ENCODE measurements around the gene ZNF331. TPM values are rescaled to one million over a fixed set of nuclear protein-coding genes. Genes with fewer than 3 reads are reported as not detected.

Gene ZNF331
- total RNA-seq, 4 donors from 2014 or later, result 31.0 to 52.5 (median 38.2) TPM

- peak overlapping the region in 2 of 3 donors; percentile 40 to 60 for H3K4me3 ChIP-seq (replicated peaks in 1 of 3)
- DNase-seq, result no peak
- H3K9me3 ChIP-seq, result no peaks in the 10 kb centered on the region
- intact Hi-C loops (cut with DNase I), result no loop called here
- H3K27me3 ChIP-seq, result no peaks in the 10 kb centered on the region
- H3K4me1 ChIP-seq, result peaks cover 7 to 11% of the 10 kb centered on the region in 2 donors
- no peak for TF ChIP-seq CTCF (IDR thresholded peaks at IDR 0.05)
- TF ChIP-seq POLR2A (IDR thresholded peaks at IDR 0.05), result no peak
- 19 to 41% methylated on average over 12 to 23 of the region's 33 CpGs for WGBS, 2 donors
- no peaks in the 10 kb centered on the region for H3K36me3 ChIP-seq
- no peak overlapping the region for H3K27ac ChIP-seq
These were observed 16.4 kb upstream of the ZNF331 start for GRCh38 chr19:53521373-53522202.

- Histone ChIP-seq H3K4me1 (peaks cover 7 to 8% of the 10 kb centered on the region in 2 donors), H3K4me3 (replicated peaks in 1 of 3) (no peak overlapping the region), H3K36me3 (no peaks in the 10 kb centered on the region), H3K9me3 (no peaks in the 10 kb centered on the region), H3K27me3 (no peaks in the 10 kb centered on the region), H3K27ac (no peak overlapping the region)
- intact Hi-C loops (cut with DNase I), result no loop called here
- WGBS, 2 donors, result 97 to 98% methylated on average over 2 of the region's 2 CpGs
- no peak for TF ChIP-seq CTCF (IDR thresholded peaks at IDR 0.05)
- TF ChIP-seq POLR2A (IDR thresholded peaks at IDR 0.05), result no peak
- no peak for DNase-seq
These were observed 12.0 kb upstream of the ZNF331 start for GRCh38 chr19:53525922-53526321.

DNA sequence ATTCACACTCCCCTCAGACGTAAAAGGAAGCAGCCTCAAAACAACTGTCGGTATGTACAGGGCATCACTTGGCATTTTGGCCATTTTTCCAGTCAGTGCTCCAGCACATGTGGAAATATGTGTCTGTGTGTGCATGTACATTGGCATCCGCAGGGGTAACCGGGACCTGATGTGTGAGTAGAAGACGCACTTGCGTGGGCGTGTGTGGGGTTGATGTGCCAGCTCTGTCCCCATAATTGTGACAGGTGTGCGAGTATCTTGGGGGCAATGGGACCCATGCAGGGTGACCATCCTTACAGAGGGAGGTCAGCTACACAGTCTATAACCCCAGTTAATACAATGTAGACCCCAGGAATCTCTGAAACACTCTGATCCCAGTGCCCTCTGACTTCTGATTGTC lies 7.3 kb upstream of the ZNF331 start:
- no peak for TF ChIP-seq CTCF (IDR thresholded peaks at IDR 0.05)
- no peak for TF ChIP-seq POLR2A (IDR thresholded peaks at IDR 0.05)
- no peaks in the 10 kb centered on the region for H3K9me3 ChIP-seq
- WGBS, 2 donors, result 97 to 98% methylated on average over 8 of the region's 8 CpGs
- no peak overlapping the region for H3K4me3 ChIP-seq (replicated peaks in 1 of 3)
- no peaks in the 10 kb centered on the region for H3K36me3 ChIP-seq
- no peak overlapping the region for H3K27ac ChIP-seq
- H3K4me1 ChIP-seq, result no peaks in the 10 kb centered on the region
- intact Hi-C loops (cut with DNase I), result no loop called here
- DNase-seq, result no peak
- no peaks in the 10 kb centered on the region for H3K27me3 ChIP-seq

- TF ChIP-seq POLR2A (IDR thresholded peaks at IDR 0.05) (no peak), CTCF (IDR thresholded peaks at IDR 0.05) (no peak)
- Histone ChIP-seq H3K36me3 (no peaks in the 10 kb centered on the region), H3K9me3 (no peaks in the 10 kb centered on the region), H3K4me3 (replicated peaks in 1 of 3) (no peak overlapping the region), H3K27me3 (no peaks in the 10 kb centered on the region), H3K4me1 (no peaks in the 10 kb centered on the region), H3K27ac (no peak overlapping the region)
- intact Hi-C loops (cut with DNase I), result no loop called here
- 91 to 92% methylated on average over 4 of the region's 4 CpGs for WGBS, 2 donors
- no peak for DNase-seq
These were observed 6.5 kb upstream of the ZNF331 start for GRCh38 chr19:53531457-53531856.

DNA sequence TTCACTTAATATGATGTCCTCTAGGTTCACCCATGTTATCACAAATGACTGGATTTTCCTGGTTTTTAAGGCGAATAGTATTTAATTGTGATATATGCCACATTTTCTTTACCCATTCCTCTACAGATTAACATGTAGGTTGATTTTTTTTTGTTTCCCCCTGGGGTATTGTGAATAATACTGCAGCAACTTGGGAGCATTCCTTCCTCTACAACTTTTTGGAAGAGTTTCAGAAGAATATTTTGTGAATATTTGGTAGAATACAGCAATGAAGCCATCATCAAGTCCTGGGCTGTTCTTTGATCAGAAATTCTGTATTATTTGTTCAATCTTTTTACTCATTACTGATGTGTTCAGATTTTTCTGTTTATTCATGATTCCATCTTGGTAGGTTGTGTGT lies 5.6 kb upstream of the ZNF331 start:
- Histone ChIP-seq H3K27me3 (no peaks in the 10 kb centered on the region), H3K36me3 (no peaks in the 10 kb centered on the region), H3K4me3 (replicated peaks in 1 of 3) (no peak overlapping the region), H3K27ac (no peak overlapping the region), H3K9me3 (no peaks in the 10 kb centered on the region), H3K4me1 (no peaks in the 10 kb centered on the region)
- 96 to 100% methylated on average over 1 of the region's 1 CpG for WGBS, 2 donors
- DNase-seq, result no peak
- intact Hi-C loops (cut with DNase I), result no loop called here
- TF ChIP-seq CTCF (IDR thresholded peaks at IDR 0.05) (no peak), POLR2A (IDR thresholded peaks at IDR 0.05) (no peak)

All from thyroid gland (tissue), 4 donors.